Measurements from ENCODE around the gene RADIL.

DNA sequence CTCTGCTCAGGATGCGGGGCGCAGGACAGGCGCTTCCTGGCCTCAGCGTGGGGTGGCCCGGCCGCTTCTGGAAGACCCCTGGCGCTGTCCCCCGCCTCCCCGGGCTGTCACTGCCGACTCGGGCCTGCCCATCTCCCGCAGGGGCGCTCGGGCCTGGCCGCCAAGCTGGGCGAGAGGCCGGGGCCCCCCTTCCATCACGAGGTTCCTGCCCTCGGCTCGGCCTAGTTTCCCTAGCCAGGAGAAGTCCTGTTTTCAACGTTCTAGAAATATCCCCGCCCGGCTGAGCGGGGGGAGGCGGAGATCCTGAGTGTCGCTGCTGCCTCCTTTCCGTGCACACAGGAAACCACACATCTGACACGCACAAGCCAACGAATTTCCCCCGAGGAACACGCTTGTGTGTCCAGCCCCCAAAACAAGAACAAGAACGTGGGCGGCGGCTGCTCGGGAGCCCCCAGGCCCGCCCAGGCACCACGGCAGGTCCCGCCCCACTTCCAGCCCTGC is 74.4 kb downstream of the RADIL start:
- TF ChIP-seq CTCF (IDR thresholded peaks at IDR 0.05) (no peak), POLR2A (IDR thresholded peaks at IDR 0.05) (no peak)

All from lower leg skin (tissue), 3 donors.